HG02610 (cell line): ENCODE results near the gene TSPAN16.
A peak's percentile ranks its signal among the peaks of the same experiment; 100 is the strongest.
"Not testable (repeated sequence)": the region's sequence is repeated elsewhere in the genome, so short reads cannot be mapped to it uniquely, and the experiment has no call there.

Source experiments
- ATAC-seq: cut with Tn5 transposase; IDR thresholded peaks from one replicate; pipeline ENCODE4 v1.9.1; 2021; ENCODE audit warnings: mild to moderate bottlenecking, moderate library complexity; ENCODE audit not compliant: unreplicated experiment

Gene TSPAN16

DNA sequence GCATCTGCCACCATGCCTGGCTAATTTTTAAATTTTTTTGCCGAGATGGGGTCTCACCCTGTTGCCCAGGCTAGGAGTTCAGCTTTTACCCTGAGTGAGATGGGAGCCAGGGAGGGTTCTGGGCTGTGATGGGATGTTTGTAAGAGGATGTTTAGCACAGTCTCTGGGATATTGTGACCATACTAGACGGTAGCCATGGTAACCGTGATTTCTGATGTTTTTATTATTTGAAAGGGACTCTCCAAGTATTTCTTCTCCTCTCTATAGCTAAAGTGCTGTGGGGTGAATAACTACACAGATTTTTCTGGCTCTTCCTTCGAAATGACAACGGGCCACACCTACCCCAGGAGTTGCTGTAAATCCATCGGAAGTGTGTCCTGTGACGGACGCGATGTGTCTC lies 10.4 kb downstream of the TSPAN16 start:
- no peak for ATAC-seq

- not testable (repeated sequence) for ATAC-seq
These were observed 24.5 kb downstream of the TSPAN16 start for GRCh38 chr19:11320278-11320995.

- ATAC-seq: no peak
These were observed 25.5 kb downstream of the TSPAN16 start for GRCh38 chr19:11321191-11322126.

- ATAC-seq: no peak
These were observed 26.5 kb downstream of the TSPAN16 start for GRCh38 chr19:11322269-11323024.

GRCh38 chr19:11323601-11324078 lies 27.7 kb downstream of the TSPAN16 start:
- ATAC-seq: no peak

DNA sequence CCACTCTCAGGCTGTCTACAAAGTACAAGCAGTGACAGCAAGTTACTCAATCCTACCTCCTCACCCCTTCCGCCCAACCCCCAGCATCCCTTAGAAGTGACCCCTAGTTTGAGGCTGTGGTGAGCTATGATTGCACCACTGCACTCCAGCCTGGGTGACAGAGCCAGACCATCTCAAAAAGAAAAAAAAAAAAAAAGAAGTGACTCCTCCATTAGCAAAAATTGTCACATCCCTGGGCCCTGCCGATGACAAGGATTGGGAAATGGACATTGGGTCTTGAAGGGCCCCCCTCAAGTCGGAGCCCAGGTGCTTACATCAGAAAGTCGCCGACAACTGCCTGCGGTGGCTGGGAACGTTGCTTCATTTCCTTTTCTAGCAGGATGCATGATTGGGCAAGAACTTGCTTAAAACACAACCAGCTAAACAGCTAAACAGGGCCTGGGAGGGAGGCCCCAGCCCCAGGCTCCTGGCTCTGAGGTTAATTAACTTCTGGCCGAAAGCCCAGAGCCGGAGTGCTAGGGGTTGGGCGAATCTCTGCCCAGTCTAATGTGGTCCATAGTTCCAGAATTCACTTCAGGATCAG lies 28.2 kb downstream of the TSPAN16 start:
- ATAC-seq: no peak

DNA sequence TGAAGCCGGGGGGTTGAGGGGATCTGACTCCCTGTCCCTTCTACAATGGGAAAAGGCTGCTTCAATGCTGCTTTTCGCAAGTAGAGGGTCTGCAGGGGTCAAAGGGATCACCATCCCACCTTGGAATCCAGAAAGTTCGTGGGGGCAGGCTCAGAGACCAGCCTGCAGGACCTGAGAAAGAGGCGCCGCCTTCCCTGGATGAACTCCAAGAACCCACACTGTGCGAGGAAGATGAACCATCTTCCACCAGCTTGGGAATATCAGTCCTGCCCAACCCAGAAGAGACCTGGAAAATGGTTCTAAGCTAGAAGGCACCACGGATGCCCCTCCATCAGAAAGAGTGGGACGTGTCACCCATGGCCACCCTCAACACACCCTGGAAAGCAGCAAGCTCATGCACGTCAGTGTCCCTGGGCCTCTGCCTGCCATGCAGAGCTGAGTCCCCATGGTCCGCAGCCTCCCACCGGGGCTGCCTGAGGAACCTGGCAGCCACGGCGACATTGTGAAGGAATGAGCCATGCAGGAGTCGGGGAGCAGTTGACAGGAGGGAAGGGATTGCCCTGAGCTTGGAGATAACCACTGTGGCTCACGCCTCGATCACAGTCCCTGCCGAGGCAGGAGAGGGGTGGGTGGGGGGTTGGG lies 28.9 kb downstream of the TSPAN16 start:
- no peak for ATAC-seq

DNA sequence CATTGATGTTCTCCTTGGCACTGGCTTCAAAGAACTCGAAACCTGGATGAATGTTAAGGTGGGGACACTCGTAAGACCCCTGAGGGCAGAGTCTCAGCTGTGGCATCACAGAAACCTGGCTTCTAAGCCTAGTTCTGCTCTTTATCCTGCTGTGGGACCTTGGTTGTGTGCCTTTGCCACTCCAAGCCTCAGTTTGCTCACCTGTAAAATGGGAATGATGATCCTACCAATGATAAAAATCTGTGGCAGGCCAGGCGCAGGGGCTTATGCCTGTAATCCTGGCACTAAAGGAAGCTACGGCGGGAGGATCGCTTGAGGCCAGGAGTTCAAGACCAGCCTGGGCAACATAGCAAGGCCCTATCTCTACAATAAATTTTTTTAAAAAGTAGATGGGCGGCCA lies 29.6 kb downstream of the TSPAN16 start:
- ATAC-seq: no peak

- ATAC-seq: no peak
These were observed 34.2 kb downstream of the TSPAN16 start for GRCh38 chr19:11330127-11330526.

DNA sequence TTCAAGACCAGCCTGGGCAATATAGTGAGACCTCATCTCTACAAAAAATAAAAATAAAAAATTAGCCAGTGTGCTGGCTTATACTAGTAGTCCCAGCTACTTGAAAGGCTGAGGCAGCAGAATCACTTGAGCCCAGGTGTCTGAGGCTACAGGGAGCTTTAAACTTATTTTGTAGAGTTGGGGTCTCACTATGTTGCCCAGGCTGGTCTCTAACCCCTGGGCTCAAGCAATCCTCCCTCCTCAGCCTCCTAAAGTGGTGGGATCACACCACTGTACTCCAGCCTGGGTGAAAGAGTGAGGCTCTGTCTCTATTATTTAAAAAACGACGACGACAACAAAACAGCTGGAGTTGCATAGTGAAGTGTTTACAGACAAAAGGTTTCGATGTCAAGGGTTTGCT lies 35.5 kb downstream of the TSPAN16 start:
- ATAC-seq: no peak

GRCh38 chr19:11332822-11333221 lies 36.9 kb downstream of the TSPAN16 start:
- no peak for ATAC-seq

- not testable (repeated sequence) for ATAC-seq
These were observed 37.9 kb downstream of the TSPAN16 start for GRCh38 chr19:11333838-11334237.

DNA sequence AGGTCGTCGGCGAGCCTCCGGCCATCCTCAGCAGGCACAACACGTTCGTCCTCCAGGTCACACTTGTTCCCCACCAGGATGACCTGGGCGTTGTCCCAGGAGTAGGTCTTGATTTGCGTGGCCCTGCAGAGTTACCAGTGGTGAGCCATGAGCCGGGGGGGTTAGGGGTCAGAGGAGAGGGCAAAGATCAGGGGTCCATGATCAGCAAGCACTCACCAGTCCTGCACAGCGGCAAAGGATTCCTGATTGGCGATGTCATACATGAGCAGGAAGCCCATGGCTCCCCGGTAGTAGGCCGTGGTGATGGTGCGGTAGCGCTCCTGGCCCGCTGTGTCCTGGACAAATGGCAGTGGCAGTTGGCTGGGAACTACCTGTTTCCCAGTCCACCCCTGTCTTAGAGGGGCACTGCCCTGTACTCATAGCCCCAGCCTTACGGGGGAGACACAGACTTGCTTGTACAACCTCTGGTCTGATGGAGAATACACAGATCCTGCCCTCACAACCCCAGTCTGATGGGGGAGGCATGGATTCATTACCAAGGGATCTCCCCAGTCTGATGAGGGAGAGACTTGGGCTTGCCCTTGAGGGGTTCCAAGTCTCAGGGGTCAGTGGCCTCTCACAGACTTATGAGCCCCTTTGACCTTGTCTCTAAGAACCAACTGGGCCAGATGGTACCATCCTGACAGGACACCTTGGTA lies 39.6 kb downstream of the TSPAN16 start:
- no peak for ATAC-seq

GRCh38 chr19:11337080-11337479 lies 41.1 kb downstream of the TSPAN16 start:
- no peak for ATAC-seq

GRCh38 chr19:11338121-11338520 lies 42.2 kb downstream of the TSPAN16 start:
- no peak for ATAC-seq

DNA sequence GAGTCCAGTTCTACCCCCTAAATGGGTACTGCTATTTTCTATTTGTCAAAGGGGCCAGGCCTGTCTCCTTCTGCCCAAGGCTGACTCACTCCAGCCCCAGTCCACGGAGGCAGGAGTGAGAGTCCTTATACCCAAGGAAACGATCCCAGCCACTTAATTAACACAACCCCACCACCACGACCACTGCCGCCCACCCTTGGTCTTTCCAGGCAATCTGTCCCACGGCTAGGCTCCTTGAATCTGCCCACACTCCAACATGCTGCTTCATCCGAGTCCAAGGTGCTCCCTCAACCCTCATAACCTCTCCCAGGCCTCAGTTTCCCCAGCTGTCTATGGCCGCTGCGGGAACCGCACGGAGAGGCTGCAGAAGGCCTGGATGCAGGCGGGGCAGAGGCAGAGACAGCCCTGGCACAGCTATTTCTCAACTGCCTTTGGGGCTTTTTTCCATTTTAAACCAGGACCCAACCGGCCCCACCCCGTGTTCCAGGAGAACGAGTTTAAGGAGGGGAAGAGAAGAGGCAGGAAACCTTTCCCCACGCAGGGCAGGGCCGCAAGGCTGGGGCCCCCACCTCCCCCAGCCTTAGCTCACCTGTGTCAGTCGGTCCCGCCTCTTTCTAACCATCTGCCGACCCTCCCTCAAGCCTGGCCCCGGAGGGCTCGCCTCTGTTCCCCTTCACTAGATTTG lies 42.8 kb downstream of the TSPAN16 start:
- no peak for ATAC-seq

DNA sequence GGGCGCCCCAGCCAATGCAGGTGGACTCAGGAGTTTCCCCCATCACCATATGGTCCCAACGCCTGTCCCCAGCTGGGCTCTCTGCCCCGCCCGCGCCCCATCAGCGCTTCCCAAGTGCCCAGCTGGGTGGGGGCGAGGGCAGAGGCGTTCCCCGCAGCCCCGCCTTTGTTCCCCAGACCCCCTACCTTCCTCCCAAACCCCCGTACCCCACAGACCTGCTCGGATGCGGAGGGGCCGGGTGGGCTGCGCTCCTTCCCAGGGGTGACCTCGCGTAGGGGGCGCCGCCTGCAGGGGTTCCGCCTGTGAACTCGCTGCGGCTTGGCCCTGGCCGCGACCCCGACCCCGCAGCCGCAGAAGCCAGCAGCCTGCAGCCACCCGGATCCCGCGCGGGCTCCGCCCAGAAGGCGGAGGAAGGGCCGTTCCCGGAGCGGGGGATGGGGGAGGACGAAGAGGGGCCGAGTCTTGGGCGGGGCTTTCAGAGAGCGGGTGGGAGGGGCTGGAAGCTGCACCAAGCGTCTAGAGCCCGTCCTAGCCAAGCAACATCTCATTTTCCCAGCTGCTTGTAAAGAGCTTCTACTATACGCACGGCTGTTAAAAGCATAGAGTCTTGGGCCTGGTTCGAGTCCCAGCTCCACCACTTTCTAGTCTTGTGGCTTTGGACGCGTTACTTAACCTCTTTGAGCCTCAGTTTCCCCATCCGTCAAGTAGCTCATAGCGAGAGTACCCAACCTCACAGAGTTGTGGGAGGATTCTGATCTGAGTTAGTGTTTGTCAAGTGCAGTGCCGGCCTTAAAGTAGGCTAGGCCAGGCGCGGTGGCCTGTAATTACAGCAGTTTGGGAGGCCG lies 43.5 kb downstream of the TSPAN16 start, which contains the start of gene RAB3D:
Gene RAB3D, minus strand, starts transcription at position 404 of the 845 bp plus-strand sequence. CDS start 2,258 bp downstream, outside the sequence.
- peak; percentile 71 for ATAC-seq

DNA sequence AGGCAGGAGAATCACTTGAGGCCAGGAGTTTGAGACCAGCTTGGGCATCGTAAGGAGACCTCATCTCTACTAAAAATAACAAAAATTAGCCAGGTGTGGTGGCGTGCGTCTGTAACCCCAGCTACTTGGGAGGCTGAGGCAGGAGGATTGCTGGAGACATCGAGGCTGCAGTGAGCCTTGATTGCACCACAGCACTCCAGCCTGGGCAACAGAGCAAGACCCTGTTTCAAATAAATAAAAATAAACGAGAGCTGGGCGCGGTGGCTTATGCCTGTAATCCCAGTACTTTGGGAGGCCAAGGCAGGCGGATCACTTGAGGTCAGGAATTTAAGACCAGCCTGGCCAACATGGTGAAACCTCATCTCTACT lies 44.1 kb downstream of the TSPAN16 start:
- not testable (repeated sequence) for ATAC-seq
